ENCODE measurements around the gene CCND2.

CCND2 gene

DNA sequence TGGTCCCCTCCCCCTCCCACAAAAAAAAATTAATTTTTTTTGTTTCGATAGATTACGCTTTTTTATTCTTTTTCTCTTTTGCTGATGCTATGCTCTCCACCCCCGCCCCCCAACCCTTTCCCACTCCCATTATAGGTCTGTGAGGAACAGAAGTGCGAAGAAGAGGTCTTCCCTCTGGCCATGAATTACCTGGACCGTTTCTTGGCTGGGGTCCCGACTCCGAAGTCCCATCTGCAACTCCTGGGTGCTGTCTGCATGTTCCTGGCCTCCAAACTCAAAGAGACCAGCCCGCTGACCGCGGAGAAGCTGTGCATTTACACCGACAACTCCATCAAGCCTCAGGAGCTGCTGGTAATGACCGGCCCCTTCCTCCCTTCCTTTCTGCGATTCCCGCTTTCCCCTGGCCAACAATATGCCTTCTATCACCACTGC lies 2.3 kb downstream of the CCND2 start:
- no peaks in the 10 kb centered on the region for H3K9me3 Mint-ChIP-seq
- peaks cover 4% of the 10 kb centered on the region for H3K27me3 Mint-ChIP-seq (ENCODE audit: low read depth)
- peaks cover 44% of the 10 kb centered on the region for H3K36me3 Mint-ChIP-seq (ENCODE audit: low read depth)
- peak overlapping the region; percentile 91 to 98 (median 96) for H3K4me3 Mint-ChIP-seq
- peaks cover 51% of the 10 kb centered on the region for H3K4me1 Mint-ChIP-seq
- TF ChIP-seq, protein P1, sequence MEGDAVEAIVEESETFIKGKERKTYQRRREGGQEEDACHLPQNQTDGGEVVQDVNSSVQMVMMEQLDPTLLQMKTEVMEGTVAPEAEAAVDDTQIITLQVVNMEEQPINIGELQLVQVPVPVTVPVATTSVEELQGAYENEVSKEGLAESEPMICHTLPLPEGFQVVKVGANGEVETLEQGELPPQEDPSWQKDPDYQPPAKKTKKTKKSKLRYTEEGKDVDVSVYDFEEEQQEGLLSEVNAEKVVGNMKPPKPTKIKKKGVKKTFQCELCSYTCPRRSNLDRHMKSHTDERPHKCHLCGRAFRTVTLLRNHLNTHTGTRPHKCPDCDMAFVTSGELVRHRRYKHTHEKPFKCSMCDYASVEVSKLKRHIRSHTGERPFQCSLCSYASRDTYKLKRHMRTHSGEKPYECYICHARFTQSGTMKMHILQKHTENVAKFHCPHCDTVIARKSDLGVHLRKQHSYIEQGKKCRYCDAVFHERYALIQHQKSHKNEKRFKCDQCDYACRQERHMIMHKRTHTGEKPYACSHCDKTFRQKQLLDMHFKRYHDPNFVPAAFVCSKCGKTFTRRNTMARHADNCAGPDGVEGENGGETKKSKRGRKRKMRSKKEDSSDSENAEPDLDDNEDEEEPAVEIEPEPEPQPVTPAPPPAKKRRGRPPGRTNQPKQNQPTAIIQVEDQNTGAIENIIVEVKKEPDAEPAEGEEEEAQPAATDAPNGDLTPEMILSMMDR (IDR thresholded peaks at IDR 0.05; ENCODE audit: unreplicated experiment in 3 of 3): no peak
- H3K27ac Mint-ChIP-seq: peak overlapping the region; percentile 80 to 99 (median 97)

DNA sequence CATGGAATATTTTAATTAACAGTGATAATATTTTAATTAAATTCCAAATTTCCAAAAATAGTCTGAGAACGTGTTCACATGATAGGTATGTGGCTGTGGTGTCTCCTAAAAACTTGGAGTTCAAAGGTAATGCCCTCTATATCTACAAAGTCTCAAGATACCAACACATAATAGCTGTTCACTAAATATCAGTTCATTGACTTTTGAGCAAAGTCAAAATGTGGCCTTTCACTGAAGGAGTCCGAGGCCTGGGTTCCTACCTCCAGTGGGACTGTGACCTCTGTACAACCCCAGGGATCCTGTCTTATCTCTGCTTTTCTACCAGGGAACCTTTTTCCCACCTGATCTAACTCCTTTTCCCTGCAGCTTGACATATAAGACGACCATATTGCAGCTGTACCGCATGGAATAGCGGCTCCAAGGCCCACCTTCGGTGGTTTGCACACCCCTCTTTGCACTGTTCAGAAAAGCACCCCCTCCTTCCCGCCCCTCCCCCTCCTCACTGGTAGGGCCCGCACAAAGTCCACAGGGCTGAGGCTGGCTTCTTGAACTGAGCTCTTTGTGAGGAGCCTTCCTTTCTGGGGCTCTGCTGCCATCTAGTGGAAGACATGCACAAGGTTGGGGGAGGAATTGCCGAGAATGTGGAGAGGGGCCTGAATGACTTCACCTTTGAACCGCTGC lies 3.1 kb downstream of the CCND2 start:
- TF ChIP-seq, protein P1 (IDR thresholded peaks at IDR 0.05; ENCODE audit: unreplicated experiment in 3 of 3): peak; percentile 85 to 89 (median 89)
- Mint-ChIP-seq H3K4me3 (peak overlapping the region; percentile 91 to 98 (median 96)), H3K36me3 (ENCODE audit: low read depth) (peaks cover 52% of the 10 kb centered on the region), H3K9me3 (no peaks in the 10 kb centered on the region), H3K27me3 (ENCODE audit: low read depth) (peaks cover 3% of the 10 kb centered on the region), H3K27ac (peak overlapping the region; percentile 80 to 99 (median 97)), H3K4me1 (peaks cover 49% of the 10 kb centered on the region)

DNA sequence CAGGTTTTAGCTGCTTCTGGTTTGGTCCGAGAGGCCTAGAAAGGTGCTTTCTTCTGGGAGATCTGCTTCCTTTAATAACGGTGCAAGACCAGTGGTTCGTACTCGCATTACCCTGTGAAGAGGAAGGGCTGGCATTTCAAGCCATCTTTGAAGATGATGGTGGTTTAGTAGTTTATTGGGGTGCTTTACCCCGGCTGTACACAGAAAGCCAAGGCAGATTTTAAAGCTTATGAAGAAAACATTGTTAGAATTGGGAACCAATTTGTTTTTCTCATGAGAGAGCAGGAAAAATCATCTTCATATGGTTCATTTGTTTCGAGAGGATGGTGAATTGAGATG lies 3.6 kb downstream of the CCND2 start:
- Mint-ChIP-seq H3K4me3 (peak overlapping the region; percentile 91 to 98 (median 96)), H3K36me3 (ENCODE audit: low read depth) (peaks cover 54% of the 10 kb centered on the region), H3K4me1 (peaks cover 50% of the 10 kb centered on the region), H3K27me3 (ENCODE audit: low read depth) (peaks cover 3% of the 10 kb centered on the region), H3K27ac (peak overlapping the region; percentile 80 to 97 (median 80)), H3K9me3 (no peaks in the 10 kb centered on the region)
- TF ChIP-seq, protein P1 (IDR thresholded peaks at IDR 0.05; ENCODE audit: unreplicated experiment in 3 of 3): peak in 1 of 3 experiments; percentile 10

DNA sequence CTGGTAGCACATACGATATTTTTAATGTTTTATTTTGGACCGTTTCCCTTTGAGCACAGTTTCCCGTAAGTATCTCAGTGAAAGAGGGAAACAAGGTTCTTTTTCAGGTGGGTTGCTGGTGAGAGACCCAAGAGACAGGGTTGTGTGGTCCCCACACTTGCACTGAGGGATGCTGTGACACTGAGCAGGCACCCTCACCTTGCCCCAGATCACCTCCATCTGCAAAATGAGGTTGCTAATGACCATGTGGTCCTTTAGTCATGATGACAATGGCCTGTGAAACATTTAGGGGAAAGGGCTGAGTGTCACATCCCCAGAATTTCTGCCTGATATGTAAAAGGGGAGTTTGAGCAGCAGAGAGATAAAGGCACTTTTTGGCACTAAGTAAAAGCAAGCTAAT lies 4.3 kb downstream of the CCND2 start:
- H3K27ac Mint-ChIP-seq: peak overlapping the region in 2 of 3 experiments; percentile 80 to 82
- H3K9me3 Mint-ChIP-seq: no peaks in the 10 kb centered on the region
- peaks cover 57% of the 10 kb centered on the region for H3K4me1 Mint-ChIP-seq

DNA sequence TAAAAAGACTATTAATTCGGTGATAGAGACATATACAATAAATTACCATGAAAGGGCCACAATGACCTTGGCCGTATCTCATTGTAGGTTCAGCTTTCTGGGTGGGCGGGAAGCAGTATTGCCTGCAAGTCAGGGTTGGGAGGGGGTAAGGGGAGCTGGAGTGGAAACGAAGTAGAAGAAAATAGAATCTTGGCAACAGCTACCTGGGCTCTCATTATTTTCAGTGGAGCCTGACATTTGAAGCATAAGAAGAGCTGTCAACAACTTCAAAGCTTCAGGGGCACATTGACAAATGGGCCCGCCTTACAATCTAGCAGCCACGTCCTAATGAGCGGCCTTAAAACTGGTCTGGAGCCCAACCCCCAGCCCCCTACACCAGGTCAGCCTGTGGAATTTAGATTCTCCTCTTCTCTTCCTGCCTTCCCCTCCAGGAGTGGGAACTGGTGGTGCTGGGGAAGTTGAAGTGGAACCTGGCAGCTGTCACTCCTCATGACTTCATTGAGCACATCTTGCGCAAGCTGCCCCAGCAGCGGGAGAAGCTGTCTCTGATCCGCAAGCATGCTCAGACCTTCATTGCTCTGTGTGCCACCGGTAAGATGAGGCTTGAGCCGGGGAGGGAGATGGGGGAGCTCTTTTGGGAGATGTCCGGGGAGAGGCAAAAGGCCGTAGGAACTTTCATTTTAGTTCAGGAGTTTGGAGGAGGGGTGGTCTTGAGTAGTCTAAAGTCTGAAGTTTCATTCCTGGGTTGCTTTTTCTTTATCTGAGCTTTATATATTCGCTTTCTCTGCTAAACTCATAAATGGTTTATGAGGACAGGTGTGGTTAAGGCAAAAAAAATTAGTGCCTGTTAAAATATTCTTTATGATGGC lies 5.0 kb downstream of the CCND2 start:
- peaks cover 59% of the 10 kb centered on the region for H3K4me1 Mint-ChIP-seq
- H3K36me3 Mint-ChIP-seq (ENCODE audit: low read depth): peaks cover 67% of the 10 kb centered on the region
- no peaks in the 10 kb centered on the region for H3K9me3 Mint-ChIP-seq
- H3K27ac Mint-ChIP-seq: peak overlapping the region; percentile 60 to 89 (median 80)
- TF ChIP-seq, protein P1 (IDR thresholded peaks at IDR 0.05; ENCODE audit: unreplicated experiment in 3 of 3): no peak
- H3K27me3 Mint-ChIP-seq (ENCODE audit: low read depth): no peaks in the 10 kb centered on the region
- peak overlapping the region; percentile 61 to 77 (median 66) for H3K4me3 Mint-ChIP-seq

More for the DNA sequence above, 4.3 kb downstream of the CCND2 start:
- TF ChIP-seq, protein P1 (IDR thresholded peaks at IDR 0.05; ENCODE audit: unreplicated experiment in 3 of 3): no peak
- Mint-ChIP-seq H3K36me3 (ENCODE audit: low read depth) (peaks cover 61% of the 10 kb centered on the region), H3K4me3 (peak overlapping the region; percentile 61 to 77 (median 66)), H3K27me3 (ENCODE audit: low read depth) (no peaks in the 10 kb centered on the region)

Measured in nephron (organoid).